ENCODE measurements around the gene PUM1. TPM values are rescaled to one million over a fixed set of nuclear protein-coding genes. Genes with fewer than 3 reads are reported as not detected.

Gene PUM1, protein sequence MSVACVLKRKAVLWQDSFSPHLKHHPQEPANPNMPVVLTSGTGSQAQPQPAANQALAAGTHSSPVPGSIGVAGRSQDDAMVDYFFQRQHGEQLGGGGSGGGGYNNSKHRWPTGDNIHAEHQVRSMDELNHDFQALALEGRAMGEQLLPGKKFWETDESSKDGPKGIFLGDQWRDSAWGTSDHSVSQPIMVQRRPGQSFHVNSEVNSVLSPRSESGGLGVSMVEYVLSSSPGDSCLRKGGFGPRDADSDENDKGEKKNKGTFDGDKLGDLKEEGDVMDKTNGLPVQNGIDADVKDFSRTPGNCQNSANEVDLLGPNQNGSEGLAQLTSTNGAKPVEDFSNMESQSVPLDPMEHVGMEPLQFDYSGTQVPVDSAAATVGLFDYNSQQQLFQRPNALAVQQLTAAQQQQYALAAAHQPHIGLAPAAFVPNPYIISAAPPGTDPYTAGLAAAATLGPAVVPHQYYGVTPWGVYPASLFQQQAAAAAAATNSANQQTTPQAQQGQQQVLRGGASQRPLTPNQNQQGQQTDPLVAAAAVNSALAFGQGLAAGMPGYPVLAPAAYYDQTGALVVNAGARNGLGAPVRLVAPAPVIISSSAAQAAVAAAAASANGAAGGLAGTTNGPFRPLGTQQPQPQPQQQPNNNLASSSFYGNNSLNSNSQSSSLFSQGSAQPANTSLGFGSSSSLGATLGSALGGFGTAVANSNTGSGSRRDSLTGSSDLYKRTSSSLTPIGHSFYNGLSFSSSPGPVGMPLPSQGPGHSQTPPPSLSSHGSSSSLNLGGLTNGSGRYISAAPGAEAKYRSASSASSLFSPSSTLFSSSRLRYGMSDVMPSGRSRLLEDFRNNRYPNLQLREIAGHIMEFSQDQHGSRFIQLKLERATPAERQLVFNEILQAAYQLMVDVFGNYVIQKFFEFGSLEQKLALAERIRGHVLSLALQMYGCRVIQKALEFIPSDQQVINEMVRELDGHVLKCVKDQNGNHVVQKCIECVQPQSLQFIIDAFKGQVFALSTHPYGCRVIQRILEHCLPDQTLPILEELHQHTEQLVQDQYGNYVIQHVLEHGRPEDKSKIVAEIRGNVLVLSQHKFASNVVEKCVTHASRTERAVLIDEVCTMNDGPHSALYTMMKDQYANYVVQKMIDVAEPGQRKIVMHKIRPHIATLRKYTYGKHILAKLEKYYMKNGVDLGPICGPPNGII
- total RNA-seq: 10 to 100 TPM; 30.9 to 51.6 (median 42.0) TPM
- long read RNA-seq, full-length matches to known transcripts: 1 of 4 reads
- long read RNA-seq, partial matches to known transcripts: 0 of 4 reads
- long read RNA-seq, other reads (novel, unspliced or antisense): 3 of 4 reads

DNA sequence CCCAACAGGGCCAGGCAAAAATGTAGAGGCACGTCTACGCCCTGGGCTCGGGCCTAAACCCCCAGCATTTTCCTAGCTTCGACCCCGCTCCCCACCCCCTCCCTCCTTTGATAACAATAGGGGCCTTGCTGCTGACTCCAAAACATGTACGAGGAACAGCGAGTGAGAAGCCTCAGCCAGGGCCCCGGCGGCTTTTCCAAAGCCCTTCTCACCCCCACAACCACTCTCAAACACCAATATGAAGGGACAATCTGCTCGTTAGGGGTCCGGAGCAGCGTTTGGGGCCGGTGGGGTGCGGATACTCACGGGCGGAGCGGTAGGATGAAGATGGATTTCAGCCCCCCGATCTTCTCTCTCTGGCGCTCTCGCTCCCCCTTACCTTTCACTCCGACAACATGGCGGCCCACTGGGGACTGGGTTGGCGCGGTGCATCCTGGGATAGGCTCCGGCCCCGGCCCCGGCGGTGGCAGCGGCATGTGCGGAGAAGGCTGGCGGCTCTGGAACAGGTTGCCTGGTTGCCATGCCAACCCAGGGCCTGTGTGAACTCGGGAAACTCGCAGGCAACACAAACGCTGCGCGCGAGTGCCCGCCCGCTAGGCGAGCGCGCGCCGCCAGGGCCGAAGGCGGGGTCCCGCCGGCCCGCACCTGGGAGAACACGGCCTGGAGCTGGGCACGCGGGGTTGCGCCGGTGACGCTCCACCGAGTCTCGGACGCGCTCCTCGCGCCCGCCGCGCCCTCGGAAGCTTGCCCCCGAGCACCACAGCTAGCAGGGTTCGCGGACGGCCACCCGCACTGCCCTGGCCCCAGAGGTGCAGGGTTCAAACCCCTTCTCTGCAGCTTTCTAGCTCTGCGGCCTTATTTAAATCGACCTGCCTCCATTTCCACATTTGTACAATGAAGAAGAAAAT is at the start of gene PUM1:
Gene PUM1 (minus strand): TSS at position 408 of the 908 bp plus-strand sequence. CDS start 6,151 bp downstream, outside the sequence.
- Histone ChIP-seq H3K27me3 (no peaks in the 10 kb centered on the region), H3K4me3 (peak within 1 kb of the TSS; percentile 77 to 88 (median 80)), H3K36me3 (no peaks in the 10 kb centered on the region), H3K9me3 (no peaks in the 10 kb centered on the region), H3K27ac (peak within 1 kb of the TSS; percentile 93 to 96 (median 95)), H3K4me1 (peaks cover 0 to 33% (median 14%) of the 10 kb centered on the region in 4 donors)
- DNase-seq (peak; percentile 99 to 100 (median 99)), ATAC-seq (peak; percentile 95 to 98 (median 96))
- WGBS (ENCODE audit: insufficient coverage, low coverage, low lambda C conversion rate, missing lambda C conversion rate): 0% methylated on average over 15 of the region's 72 CpGs
- peak; percentile 76 for TF ChIP-seq POLR2A (IDR thresholded peaks at IDR 0.05)
- TF ChIP-seq, protein P1, sequence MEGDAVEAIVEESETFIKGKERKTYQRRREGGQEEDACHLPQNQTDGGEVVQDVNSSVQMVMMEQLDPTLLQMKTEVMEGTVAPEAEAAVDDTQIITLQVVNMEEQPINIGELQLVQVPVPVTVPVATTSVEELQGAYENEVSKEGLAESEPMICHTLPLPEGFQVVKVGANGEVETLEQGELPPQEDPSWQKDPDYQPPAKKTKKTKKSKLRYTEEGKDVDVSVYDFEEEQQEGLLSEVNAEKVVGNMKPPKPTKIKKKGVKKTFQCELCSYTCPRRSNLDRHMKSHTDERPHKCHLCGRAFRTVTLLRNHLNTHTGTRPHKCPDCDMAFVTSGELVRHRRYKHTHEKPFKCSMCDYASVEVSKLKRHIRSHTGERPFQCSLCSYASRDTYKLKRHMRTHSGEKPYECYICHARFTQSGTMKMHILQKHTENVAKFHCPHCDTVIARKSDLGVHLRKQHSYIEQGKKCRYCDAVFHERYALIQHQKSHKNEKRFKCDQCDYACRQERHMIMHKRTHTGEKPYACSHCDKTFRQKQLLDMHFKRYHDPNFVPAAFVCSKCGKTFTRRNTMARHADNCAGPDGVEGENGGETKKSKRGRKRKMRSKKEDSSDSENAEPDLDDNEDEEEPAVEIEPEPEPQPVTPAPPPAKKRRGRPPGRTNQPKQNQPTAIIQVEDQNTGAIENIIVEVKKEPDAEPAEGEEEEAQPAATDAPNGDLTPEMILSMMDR (IDR thresholded peaks at IDR 0.05): peak in 3 of 4 donors; percentile 11 to 43 (median 27)
- intact Hi-C loops (cut with DNase I): no loop called here

DNA sequence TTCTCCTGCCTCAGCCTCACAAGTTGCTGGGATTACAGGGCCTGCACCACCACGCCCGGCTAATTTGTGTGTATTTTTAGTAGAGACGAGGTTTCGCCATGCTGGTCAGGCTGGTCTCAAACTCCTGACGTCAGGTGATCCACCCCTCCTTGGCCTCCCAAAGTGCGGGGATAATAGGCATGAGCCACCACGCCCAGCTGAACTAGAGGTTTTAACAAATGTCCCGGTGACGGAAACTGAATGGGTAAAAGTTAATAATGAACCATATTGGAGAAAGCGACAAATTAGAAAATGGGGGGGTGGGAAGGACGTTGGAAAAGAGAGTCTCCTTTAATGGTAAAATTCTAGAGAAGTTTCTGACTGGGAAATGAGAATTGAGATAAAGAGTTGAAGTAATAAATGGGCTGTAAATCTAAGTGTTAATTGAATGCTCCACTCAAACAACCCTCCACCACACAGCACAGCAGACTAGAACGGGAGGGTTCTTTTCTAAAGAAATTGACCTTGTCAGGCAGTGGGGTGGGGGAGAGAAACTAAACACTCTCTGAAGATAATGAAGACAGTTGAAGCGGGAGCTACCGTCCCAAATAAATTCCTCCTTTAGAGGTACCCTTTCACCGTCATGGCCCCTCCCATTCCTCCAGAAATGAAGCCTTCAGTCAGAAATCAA is 46.9 kb upstream of the PUM1 start:
- Histone ChIP-seq H3K4me3 (no peak overlapping the region), H3K9me3 (no peaks in the 10 kb centered on the region)

DNA sequence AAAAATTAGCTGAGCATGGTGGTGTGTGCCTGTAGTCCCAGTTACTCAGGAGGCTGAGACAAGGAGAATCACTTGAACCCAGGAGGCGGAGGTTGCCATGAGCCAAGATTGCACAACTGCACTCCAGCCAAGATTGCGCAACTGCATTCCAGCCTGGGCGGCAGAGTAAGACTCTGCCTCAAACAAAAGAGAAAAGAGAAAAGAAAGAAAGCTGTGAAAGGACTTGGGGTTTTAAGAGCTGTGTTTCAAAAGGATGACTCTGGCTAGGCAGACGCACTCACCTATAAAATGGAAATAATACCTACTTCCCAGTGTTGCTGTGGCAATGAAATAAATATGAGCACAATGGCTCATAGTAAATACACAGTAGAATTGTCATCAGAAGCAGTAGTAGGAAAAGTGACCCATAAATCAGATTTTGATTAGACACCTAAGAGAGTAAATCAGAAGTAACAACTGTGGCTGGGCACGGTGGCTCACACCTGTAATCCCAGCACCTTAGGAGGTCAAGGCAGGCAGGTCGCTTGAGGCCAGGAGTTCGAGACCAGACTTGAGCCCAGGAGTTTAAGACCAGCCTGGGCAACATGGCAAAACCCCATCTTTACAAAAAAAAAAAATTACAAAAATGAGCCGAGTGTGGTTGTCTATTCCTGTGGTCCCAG is 45.9 kb upstream of the PUM1 start:
- DNase-seq (peak; percentile 65 to 83 (median 72)), ATAC-seq (peak; percentile 69 to 87 (median 81))
- Histone ChIP-seq H3K36me3 (no peaks in the 10 kb centered on the region), H3K4me3 (no peak overlapping the region), H3K9me3 (no peaks in the 10 kb centered on the region), H3K27me3 (no peaks in the 10 kb centered on the region), H3K27ac (no peak overlapping the region), H3K4me1 (peaks cover 0 to 11% (median 0%) of the 10 kb centered on the region in 4 donors)
- TF ChIP-seq, protein P1 (IDR thresholded peaks at IDR 0.05): no peak
- TF ChIP-seq POLR2A (IDR thresholded peaks at IDR 0.05): no peak
- WGBS (ENCODE audit: insufficient coverage, low coverage, low lambda C conversion rate, missing lambda C conversion rate): 53% methylated on average over 6 of the region's 8 CpGs
- intact Hi-C loops (cut with DNase I): no loop called here

More for the DNA sequence above, 46.9 kb upstream of the PUM1 start:
- no peak for TF ChIP-seq POLR2A (IDR thresholded peaks at IDR 0.05)
- TF ChIP-seq, protein P1 (IDR thresholded peaks at IDR 0.05): no peak
- no peak overlapping the region for H3K27ac ChIP-seq
- DNase-seq (no peak), ATAC-seq (no peak)
- H3K27me3 ChIP-seq: no peaks in the 10 kb centered on the region
- intact Hi-C loops (cut with DNase I): no loop called here
- H3K4me1 ChIP-seq: peaks cover 0 to 11% (median 0%) of the 10 kb centered on the region in 4 donors
- H3K36me3 ChIP-seq: no peaks in the 10 kb centered on the region
- WGBS (ENCODE audit: insufficient coverage, low coverage, low lambda C conversion rate, missing lambda C conversion rate): 75% methylated on average over 11 of the region's 15 CpGs

Data from right lobe of liver (tissue), 6 donors.